ENCODE measurements around the gene NDUFA13. TPM values are rescaled to one million over a fixed set of nuclear protein-coding genes. Genes with fewer than 3 reads are reported as not detected.

Gene NDUFA13
- total RNA-seq, 1 donor from 2014 or later = 394 TPM

DNA sequence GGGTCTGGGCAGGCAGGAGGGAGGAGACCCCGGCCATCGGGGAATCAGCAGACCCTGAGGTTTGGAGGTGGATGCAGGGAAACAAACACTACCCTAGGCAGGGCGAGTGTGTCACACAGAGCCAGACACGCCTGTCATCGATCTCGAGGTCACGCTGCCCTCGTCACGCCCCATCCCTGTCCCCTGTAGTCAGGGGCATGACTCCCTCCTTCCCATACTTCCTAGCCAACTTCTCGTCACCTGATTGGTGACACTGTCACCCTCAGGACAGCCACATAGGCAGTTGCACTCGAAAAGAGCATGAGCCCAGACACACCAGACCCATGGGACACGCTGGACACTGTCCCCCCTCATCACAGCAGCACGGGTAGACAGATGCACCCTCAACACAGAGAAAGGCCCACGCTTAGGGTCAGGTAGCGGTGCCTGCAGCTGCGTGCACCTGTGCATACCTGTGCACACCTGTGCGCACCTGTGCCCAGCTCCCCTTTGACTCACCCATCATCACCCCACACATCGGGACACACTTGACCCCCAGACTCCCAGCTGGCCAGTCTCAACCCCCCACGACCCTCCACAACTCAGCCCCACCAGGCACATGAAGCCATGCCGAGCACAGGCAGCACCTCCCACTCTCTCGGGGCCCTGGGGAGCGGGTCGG lies 33.9 kb downstream of the NDUFA13 start:
- H3K27me3 Mint-ChIP-seq (ENCODE audit: unreplicated experiment) = peaks cover 7% of the 10 kb centered on the region
- peaks cover 7% of the 10 kb centered on the region for H3K9me3 Mint-ChIP-seq (ENCODE audit: unreplicated experiment)
- TF ChIP-seq, protein P1, sequence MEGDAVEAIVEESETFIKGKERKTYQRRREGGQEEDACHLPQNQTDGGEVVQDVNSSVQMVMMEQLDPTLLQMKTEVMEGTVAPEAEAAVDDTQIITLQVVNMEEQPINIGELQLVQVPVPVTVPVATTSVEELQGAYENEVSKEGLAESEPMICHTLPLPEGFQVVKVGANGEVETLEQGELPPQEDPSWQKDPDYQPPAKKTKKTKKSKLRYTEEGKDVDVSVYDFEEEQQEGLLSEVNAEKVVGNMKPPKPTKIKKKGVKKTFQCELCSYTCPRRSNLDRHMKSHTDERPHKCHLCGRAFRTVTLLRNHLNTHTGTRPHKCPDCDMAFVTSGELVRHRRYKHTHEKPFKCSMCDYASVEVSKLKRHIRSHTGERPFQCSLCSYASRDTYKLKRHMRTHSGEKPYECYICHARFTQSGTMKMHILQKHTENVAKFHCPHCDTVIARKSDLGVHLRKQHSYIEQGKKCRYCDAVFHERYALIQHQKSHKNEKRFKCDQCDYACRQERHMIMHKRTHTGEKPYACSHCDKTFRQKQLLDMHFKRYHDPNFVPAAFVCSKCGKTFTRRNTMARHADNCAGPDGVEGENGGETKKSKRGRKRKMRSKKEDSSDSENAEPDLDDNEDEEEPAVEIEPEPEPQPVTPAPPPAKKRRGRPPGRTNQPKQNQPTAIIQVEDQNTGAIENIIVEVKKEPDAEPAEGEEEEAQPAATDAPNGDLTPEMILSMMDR (IDR thresholded peaks at IDR 0.05; ENCODE audit: partially characterized antibody, unreplicated experiment) = no peak
- peak overlapping the region; percentile 59 for H3K27ac Mint-ChIP-seq (ENCODE audit: unreplicated experiment)
- peak; percentile 15 for DNase-seq
- H3K4me1 Mint-ChIP-seq (ENCODE audit: low read depth, unreplicated experiment) = peaks cover 15% of the 10 kb centered on the region
- H3K4me3 Mint-ChIP-seq (ENCODE audit: unreplicated experiment) = no peak overlapping the region
- peaks cover 5% of the 10 kb centered on the region for H3K36me3 Mint-ChIP-seq (ENCODE audit: unreplicated experiment)

DNA sequence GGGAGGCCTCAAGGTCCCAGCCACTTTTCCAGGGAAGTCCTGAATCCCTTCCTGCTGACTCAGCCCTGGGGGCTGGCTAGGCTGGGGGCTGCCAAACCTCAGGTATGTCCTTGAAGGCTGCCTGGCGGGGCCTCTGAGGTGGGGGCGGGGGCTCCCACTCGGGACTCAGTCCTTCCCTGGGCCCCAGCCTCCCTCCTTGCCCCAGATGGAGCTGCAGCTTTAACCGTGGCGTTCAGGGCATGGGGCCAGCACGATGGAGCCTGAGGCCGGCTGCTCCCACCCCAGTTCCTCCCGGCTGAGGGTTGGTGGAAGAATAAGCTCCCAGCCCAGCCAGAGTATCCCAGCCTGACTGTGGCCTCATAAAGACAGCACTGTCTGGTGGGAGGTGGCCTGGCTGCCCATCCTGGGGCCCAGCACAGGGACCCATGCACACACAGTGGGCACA lies 34.5 kb downstream of the NDUFA13 start:
- peaks cover 7% of the 10 kb centered on the region for H3K27me3 Mint-ChIP-seq (ENCODE audit: unreplicated experiment)
- no peak overlapping the region for H3K27ac Mint-ChIP-seq (ENCODE audit: unreplicated experiment)
- H3K36me3 Mint-ChIP-seq (ENCODE audit: unreplicated experiment) = peaks cover 5% of the 10 kb centered on the region
- H3K4me3 Mint-ChIP-seq (ENCODE audit: unreplicated experiment) = no peak overlapping the region
- H3K4me1 Mint-ChIP-seq (ENCODE audit: low read depth, unreplicated experiment) = peaks cover 15% of the 10 kb centered on the region
- no peak for DNase-seq
- TF ChIP-seq, protein P1 (IDR thresholded peaks at IDR 0.05; ENCODE audit: partially characterized antibody, unreplicated experiment) = no peak
- H3K9me3 Mint-ChIP-seq (ENCODE audit: unreplicated experiment) = peaks cover 7% of the 10 kb centered on the region

DNA sequence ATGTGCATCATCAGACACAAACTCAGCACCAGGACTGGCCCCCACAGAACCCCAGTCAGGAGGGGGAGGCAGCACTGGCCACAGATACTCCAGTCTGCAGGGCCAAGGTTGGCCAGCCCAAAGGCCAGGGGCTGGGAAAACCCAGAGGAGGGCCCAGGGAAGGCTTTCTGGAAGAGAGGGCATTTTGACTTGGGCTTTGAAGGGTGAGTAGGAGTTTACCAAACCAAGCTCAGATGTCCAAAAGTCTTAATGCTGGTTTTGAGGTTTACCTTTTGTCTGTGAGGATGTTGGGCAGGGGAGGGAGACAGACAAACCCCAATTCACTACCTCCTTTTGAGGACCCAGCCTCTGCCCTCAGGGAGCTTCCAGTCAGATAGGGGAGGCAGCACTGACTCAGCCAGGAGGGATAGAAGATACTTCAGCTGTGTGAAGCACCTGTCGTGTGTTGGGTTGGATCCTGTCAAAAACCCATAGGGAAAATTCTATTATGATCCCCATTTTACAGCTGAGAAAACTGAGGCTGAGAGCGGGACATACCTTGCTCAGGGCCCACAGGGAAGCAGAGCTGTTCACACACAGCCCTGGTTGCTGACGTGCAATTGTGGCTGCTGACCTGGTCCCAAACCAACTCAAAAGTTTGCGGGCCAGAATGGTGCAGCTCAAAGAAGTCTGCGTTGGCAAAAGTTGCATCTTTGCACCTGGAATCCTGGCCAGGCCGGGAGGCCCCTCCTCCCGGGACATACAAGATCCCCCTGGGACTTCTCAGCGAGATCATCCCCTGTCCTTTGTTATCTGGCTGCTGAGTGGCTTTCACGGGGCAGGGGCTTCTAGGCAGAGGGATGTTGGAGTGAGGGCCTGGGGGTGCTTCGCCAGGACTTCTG lies 35.2 kb downstream of the NDUFA13 start:
- TF ChIP-seq, protein P1 (IDR thresholded peaks at IDR 0.05; ENCODE audit: partially characterized antibody, unreplicated experiment) = no peak
- Mint-ChIP-seq H3K4me3 (ENCODE audit: unreplicated experiment) (no peak overlapping the region), H3K27ac (ENCODE audit: unreplicated experiment) (no peak overlapping the region), H3K9me3 (ENCODE audit: unreplicated experiment) (peaks cover 7% of the 10 kb centered on the region), H3K4me1 (ENCODE audit: low read depth, unreplicated experiment) (peaks cover 14% of the 10 kb centered on the region), H3K36me3 (ENCODE audit: unreplicated experiment) (peaks cover 5% of the 10 kb centered on the region), H3K27me3 (ENCODE audit: unreplicated experiment) (peaks cover 7% of the 10 kb centered on the region)
- DNase-seq = no peak

DNA sequence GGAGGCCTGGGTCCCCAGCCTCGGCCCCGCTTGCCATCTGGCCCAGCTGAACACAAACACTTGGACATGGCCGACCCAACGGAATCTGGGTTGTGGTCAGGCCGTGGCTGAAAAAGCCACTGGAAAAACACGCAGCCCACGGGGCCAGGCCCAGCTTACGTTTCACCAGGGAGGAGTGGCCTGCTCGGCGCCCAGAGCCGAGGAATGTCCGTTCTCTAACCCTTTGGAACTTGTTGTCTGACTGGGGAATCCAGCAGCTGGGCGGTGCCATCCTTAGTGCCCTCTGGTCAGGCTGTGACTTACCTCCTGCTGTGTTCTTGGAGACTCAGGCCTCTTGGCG lies 35.8 kb downstream of the NDUFA13 start:
- Mint-ChIP-seq H3K4me1 (ENCODE audit: low read depth, unreplicated experiment) (peaks cover 11% of the 10 kb centered on the region), H3K27ac (ENCODE audit: unreplicated experiment) (peak overlapping the region; percentile 64), H3K9me3 (ENCODE audit: unreplicated experiment) (peaks cover 7% of the 10 kb centered on the region), H3K27me3 (ENCODE audit: unreplicated experiment) (peaks cover 7% of the 10 kb centered on the region), H3K36me3 (ENCODE audit: unreplicated experiment) (peaks cover 5% of the 10 kb centered on the region), H3K4me3 (ENCODE audit: unreplicated experiment) (peak overlapping the region; percentile 20)
- no peak for DNase-seq
- TF ChIP-seq, protein P1 (IDR thresholded peaks at IDR 0.05; ENCODE audit: partially characterized antibody, unreplicated experiment) = no peak

DNA sequence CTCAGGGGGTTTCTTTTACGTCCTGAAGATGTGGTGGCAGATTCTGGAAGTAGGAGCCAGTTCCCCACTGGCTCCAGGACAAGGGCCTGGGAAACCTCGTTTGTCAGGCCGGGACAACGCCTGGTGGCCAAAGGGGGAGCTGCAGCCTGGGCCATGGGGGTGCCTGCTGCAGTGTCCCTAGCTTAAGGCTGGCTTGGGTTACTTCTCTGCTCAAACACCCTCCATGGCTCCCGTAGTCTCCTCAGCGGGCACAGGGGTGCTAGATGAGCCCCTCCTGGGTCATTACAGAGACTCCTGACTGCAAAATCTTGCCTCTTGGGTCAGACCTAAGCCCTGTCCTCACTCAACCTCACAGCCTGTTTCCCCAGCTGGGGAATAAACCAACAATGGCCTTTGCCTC lies 36.8 kb downstream of the NDUFA13 start:
- Mint-ChIP-seq H3K27ac (ENCODE audit: unreplicated experiment) (no peak overlapping the region), H3K9me3 (ENCODE audit: unreplicated experiment) (peaks cover 7% of the 10 kb centered on the region), H3K27me3 (ENCODE audit: unreplicated experiment) (peaks cover 7% of the 10 kb centered on the region), H3K36me3 (ENCODE audit: unreplicated experiment) (peaks cover 5% of the 10 kb centered on the region), H3K4me1 (ENCODE audit: low read depth, unreplicated experiment) (peaks cover 11% of the 10 kb centered on the region), H3K4me3 (ENCODE audit: unreplicated experiment) (no peak overlapping the region)
- TF ChIP-seq, protein P1 (IDR thresholded peaks at IDR 0.05; ENCODE audit: partially characterized antibody, unreplicated experiment) = peak; percentile 85
- DNase-seq = peak; percentile 87

Measured in glutamatergic neuron (in vitro differentiated cells).